KOPT-K1 (cell line): Measurements from ENCODE around the gene C13orf46.
"Not testable (repeated sequence)": the region's sequence is repeated elsewhere in the genome, so short reads cannot be mapped to it uniquely, and the experiment has no call there.

Experiments used
- H3K27ac ChIP-seq: fragments of 200-600 bp; sonication (generic); 2 replicates; pipeline ENCODE4 v1.5.1; 2016; ENCODE audit warnings: antibody characterized with exemption, mild to moderate bottlenecking, low read depth, low read length; ENCODE audit not compliant: poor library complexity, severe bottlenecking
- H3K36me3 ChIP-seq: fragments of 200-600 bp; sonication (generic); 2 replicates; pipeline ENCODE4 v1.5.1; 2017; ENCODE audit warnings: antibody characterized with exemption, mild to moderate bottlenecking, low read length, moderate library complexity; ENCODE audit not compliant: insufficient read depth
- H3K9me3 ChIP-seq: fragments of 200-600 bp; sonication (generic); 2 replicates; pipeline ENCODE4 v1.5.1; 2017; ENCODE audit warnings: antibody characterized with exemption, low read length, mild to moderate bottlenecking; ENCODE audit not compliant: insufficient read depth, poor library complexity, severe bottlenecking

C13orf46 gene

DNA sequence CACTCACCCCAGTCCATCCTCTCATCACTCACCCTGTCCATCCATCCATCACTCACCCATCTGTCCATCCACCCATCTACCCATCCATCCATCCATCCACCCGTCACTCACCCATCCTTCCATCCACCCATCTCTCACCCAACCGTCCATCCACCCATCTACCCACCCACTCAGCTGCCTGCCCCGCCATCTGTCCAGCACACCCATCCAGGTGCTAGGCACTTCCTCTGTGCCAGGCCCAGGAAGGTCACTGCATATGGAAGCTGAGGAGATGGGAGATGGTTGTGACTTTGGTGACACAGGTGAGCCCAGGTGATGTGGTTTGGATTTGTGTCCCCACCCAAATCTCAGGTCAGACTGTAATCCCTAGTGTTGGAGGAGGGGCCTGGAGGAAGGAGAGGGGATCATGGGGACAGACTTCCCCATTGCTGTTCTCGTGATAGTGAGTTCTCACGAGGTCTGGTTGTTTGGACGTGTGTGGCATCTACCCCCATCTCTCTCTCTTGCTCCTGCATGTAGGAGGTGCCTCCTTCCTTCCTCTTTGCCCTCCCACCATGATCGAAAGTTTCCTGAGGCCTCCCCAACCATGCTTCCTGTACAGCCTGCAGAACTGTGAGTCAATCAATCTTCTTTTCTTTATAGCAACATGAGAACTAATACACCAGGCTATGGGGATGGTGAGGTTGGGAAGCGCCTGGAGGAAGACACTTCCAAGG, 15.9 kb upstream of the C13orf46 start:
- Histone ChIP-seq H3K36me3 (peaks cover 33% of the 10 kb centered on the region; the same call in 1 of the 2 replicates), H3K9me3 (no peaks in the 10 kb centered on the region), H3K27ac (no peak overlapping the region)

DNA sequence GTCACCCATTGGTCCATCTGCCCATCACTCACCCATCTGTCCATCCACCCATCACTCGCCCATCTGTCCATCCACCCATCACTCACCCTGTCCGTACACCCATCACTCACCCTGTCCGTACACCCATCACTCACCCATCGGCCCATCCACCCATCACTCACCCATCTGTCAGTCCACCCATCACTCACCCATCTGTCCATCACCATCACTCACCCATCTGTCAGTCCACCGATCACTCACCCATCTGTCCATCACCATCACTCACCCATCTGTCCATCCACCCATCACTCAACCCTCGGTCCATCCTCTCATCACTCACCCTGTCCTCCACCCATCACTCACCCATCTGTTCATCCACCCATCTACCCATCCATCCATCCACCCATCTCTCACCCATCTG, 15.0 kb upstream of the C13orf46 start:
- H3K27ac ChIP-seq, H3K9me3 ChIP-seq: not testable (repeated sequence)
- H3K36me3 ChIP-seq, result peaks cover 30% of the 10 kb centered on the region; the same call in 1 of the 2 replicates

DNA sequence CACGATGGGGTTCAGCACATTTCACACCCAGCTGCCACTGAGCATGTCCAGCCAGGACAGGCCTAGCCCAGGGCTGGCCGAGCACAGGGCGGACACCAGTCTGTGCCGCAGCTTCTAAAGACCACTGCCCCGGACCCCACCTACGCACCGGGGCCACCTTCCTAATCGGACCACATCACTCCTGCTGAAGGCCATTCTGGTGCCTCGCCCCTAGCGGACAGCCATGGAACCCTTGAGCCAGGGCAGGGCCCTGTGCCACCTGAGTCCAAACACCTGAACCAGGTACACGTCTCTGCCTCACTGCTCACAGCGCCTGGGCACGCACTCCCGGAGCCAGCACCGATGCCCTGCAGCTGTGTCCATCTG, 8.4 kb upstream of the C13orf46 start:
- peaks cover 36% of the 10 kb centered on the region; the same call in 1 of the 2 replicates for H3K36me3 ChIP-seq
- no peaks in the 10 kb centered on the region for H3K9me3 ChIP-seq
- H3K27ac ChIP-seq, result no peak overlapping the region

GRCh38 chr13:113981611-113982295, 7.9 kb upstream of the C13orf46 start:
- Histone ChIP-seq H3K27ac (no peak overlapping the region), H3K9me3 (no peaks in the 10 kb centered on the region), H3K36me3 (peaks cover 39% of the 10 kb centered on the region; the same call in 1 of the 2 replicates)

DNA sequence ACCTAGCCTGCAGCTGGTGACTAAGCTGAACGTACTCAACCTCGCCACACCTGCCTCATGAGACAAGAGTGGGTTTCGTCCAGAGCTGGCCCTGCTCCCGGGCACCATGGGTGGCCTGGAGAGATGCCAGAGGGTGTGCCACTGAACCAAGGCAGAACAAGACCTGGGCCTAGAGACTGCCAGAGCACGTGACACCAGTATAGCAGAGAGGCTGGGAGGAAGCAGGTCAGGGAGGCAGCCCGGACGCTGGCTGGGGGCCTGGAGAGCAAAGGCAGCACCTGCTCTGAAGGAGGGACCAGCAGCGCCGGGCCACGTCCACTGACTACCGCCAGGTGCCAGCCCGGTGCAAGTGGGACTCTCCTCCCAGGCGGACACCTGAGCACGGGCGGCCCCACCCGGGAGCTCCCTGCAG, 7.3 kb upstream of the C13orf46 start:
- H3K27ac ChIP-seq, result no peak overlapping the region
- H3K9me3 ChIP-seq, result no peaks in the 10 kb centered on the region
- H3K36me3 ChIP-seq, result peaks cover 42% of the 10 kb centered on the region; the same call in 1 of the 2 replicates

DNA sequence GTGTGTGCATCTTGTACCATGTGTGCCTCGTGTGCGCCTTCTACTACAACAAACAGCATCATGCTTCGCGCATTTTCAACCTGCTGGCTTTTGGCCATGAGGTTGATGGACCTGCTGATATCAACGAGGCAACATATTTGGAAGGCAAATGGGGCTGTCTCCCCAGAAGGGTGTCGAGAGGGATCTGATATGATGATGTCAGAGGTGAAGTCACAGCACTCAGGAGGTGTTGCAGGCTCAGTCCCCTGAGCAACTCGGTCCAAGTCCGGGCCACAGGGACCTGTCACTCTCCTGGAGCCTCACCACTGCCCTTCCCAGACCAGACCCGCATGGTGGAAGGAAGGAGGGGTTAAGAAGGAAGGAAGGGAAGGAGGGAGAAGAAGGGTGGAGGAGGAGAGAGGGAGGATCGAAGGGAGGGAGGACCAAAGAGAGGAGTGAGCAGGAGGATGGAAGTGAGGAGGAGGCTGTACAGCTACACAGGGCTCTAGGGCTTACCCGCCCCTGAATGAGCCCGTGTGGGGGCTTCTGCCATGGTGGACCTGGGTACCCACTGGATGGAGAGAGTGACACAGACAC, 6.7 kb upstream of the C13orf46 start:
- Histone ChIP-seq H3K9me3 (no peaks in the 10 kb centered on the region), H3K36me3 (peaks cover 45% of the 10 kb centered on the region), H3K27ac (no peak overlapping the region)

GRCh38 chr13:113979791-113980471, 6.1 kb upstream of the C13orf46 start:
- Histone ChIP-seq H3K36me3 (peaks cover 51% of the 10 kb centered on the region), H3K9me3 (no peaks in the 10 kb centered on the region), H3K27ac (no peak overlapping the region)

DNA sequence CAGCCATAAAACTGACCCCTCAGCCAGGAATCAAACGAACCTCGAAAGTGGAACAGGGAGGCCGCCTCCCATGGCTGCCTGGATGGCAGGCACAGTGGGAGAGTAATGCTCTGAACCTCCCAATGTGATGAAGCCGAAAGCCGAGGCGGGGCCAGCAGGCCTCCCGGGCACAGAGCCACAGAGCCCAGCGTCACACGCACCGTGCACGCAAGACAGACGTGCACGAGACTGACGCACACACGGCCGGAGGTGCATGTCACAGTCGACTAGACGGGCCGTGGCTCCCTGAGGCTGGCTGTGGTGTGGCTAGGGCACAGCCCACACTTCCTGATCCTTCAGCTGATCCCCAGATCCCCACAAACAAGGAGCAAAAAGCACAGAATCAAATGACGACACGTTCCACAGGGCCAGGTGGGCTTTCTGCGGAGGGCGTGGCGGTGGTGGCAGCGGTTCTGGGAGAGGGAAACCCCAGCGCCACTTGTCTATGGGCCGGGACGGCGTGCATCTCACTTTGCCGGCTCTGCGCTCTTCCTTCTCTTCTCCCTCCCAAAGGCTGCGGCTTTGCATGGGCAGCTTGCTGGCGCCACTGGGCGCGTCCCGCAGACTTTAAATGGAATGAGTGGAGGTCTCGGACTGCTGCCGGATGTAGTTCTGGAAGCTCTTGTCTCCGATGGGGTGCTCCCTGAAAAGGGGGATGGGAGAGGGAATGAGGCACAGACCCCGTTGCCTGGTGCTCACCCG, 5.0 kb upstream of the C13orf46 start:
- Histone ChIP-seq H3K36me3 (peaks cover 54% of the 10 kb centered on the region), H3K9me3 (no peaks in the 10 kb centered on the region), H3K27ac (no peak overlapping the region)

GRCh38 chr13:113977976-113978375, 4.1 kb upstream of the C13orf46 start:
- Histone ChIP-seq H3K36me3 (peaks cover 63% of the 10 kb centered on the region), H3K9me3 (no peaks in the 10 kb centered on the region), H3K27ac (no peak overlapping the region)

DNA sequence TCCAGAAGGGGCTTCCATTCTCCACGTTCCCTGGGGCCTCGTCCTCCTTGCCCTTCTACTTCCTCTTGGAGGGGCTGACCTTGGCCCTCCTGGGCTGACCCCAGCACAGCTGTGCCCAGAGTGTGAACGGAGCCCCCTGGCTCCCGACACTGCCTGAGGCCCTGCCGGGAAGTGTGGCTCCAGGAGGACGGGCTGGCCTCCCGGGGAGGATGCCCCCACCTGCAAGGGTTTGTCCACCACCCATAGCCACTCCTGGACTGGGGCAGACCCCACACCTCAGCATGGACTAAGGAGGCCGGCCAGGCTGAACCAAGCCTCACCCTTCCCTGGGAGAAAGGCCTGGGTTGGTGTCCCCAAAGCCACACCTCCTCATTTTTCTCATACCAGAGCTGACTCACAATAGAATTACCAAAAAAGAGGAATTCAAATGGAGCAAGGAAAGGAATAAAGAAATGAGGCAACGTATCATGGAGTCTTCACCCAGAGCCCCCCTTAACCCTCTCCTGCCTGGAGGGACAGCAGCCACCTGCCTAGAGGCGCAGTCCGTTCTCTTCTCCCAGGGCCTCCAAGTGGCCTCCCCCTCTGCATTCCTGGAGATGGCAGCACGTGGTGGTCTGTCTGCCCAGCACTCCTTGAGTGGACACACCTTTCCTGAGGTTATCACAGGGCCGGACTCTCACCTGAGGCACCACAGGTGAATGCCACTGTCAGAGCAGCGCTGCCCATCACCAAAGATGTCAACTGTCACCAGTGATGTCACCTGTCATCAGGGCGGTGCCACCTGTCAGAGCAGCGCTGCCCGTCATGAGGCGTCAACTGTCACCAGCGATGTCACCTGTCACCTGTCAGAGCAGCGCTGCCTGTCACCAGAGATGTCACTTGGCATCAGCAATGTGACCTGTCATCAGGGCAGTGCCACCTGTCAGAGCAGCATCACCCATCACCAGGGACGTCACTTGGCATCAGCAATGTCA, 3.1 kb upstream of the C13orf46 start:
- Histone ChIP-seq H3K36me3 (peaks cover 58% of the 10 kb centered on the region), H3K27ac (no peak overlapping the region), H3K9me3 (no peaks in the 10 kb centered on the region)

DNA sequence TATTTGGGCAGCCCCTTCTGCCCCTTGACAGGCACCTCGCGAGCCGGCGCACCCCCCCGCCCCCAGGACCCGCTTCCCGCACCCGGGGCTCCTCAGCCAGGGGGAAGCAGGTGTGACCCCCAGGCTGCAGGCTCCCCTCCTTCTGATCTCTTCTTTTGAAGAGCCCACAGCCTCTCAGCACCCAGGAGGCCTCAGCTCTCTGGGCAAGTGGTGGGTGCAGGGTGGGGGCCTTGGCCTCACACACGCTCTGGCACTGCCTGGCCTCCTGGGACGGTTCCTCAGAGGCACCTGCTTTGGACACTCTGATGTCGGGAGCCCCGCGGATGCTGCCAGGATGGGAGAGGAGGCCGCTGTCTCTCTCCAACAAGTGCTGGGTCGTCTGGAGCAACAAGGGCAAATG, 1.5 kb upstream of the C13orf46 start:
- H3K9me3 ChIP-seq, result no peaks in the 10 kb centered on the region
- H3K36me3 ChIP-seq, result peaks cover 54% of the 10 kb centered on the region
- H3K27ac ChIP-seq, result no peak overlapping the region

- no peak overlapping the region for H3K27ac ChIP-seq
These were observed 717 bp upstream of the C13orf46 start for GRCh38 chr13:113974304-113975281.

More at GRCh38 chr13:113974304-113975281, 717 bp upstream of the C13orf46 start:
- Histone ChIP-seq H3K9me3 (no peaks in the 10 kb centered on the region), H3K36me3 (peaks cover 46% of the 10 kb centered on the region)
